22Rv1 (cell line): Measurements from ENCODE around the gene PLLP.

ENCODE experiments used
- H3K27ac ChIP-seq: fragments of 450-650 bp; 2 replicates; pipeline ENCODE4 v1.5.1; 2017
- ZFX ChIP-seq: fragments of 450-650 bp; IDR thresholded peaks from 2 replicates; pipeline ENCODE4 v1.6.1; 2017; ENCODE audit warnings: antibody characterized with exemption, borderline replicate concordance
- TF ChIP-seq, protein P1 (sequence below): fragments of 450-650 bp; IDR thresholded peaks from 2 replicates; pipeline ENCODE4 v1.5.1; 2017; ENCODE audit warnings: mild to moderate bottlenecking

The PLLP gene

DNA sequence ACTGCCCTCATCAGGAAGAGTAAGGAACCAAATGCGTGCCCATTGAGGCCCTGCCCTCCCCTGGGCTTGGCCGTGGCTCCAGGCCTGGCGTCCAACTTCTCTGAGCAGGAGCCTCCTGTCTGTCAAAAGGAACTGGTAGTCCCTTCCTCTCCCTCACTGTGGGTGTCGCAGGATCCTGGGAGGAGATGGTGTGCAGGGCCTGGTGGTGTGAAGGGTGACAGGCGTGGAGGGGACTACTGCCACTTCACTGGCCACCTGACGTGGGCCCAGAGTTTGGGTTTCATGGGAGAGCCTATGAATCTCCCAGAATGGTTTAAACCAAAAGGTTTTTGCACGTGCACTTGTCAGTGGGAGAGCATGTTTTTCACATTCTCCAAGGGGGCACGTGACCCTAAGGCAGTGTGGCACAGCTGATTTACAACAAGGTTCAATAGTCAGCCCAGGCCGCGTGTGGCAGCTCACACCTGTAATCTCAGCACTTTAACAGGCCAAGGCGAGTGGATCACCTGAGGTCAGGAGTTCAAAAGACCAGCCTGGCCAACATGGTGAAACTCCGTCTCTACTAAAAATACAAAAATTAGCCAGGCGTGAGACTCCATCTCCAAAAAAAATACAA is 26.9 kb downstream of the PLLP start:
- TF ChIP-seq, protein P1, sequence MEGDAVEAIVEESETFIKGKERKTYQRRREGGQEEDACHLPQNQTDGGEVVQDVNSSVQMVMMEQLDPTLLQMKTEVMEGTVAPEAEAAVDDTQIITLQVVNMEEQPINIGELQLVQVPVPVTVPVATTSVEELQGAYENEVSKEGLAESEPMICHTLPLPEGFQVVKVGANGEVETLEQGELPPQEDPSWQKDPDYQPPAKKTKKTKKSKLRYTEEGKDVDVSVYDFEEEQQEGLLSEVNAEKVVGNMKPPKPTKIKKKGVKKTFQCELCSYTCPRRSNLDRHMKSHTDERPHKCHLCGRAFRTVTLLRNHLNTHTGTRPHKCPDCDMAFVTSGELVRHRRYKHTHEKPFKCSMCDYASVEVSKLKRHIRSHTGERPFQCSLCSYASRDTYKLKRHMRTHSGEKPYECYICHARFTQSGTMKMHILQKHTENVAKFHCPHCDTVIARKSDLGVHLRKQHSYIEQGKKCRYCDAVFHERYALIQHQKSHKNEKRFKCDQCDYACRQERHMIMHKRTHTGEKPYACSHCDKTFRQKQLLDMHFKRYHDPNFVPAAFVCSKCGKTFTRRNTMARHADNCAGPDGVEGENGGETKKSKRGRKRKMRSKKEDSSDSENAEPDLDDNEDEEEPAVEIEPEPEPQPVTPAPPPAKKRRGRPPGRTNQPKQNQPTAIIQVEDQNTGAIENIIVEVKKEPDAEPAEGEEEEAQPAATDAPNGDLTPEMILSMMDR: no peak
- no peak overlapping the region for H3K27ac ChIP-seq

DNA sequence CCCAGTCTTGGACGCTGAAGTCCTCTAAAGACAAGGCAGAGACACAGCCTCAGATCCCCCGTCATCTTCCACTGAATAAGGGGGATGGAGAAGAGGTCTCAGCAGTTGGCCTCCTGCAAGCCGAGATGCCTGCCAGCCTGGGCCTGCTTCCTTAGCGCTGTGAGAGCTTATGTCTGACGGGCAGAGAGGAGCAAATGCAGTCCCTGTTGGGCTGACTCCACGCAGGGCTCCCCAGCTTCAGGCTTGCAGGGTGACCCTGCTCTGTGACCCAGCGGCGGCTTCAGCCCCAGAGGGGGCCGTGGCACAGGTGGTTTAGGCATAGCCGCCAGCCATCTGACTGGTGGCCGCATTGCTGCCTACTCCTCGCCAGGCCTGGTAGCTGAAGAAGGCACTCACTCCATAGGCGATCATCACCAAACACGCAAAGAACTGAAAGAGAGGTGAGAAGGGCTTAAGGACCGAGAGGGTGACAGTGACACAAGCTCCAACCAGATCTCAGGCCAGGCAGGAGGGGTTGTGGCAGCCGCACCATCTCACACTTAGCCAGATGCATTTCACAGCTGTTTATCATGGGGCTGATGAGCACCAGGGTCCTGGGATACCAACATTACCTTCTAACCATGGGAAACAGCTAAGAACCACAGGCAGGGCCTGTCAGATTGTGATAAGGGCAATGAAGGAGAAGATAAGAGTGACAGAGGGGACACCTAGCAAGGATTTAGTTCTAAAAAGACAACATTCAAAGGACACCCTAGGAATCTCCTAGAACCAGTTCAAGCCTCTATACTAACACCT is 27.7 kb downstream of the PLLP start:
- no peak overlapping the region for H3K27ac ChIP-seq
- TF ChIP-seq ZFX: no peak
- TF ChIP-seq, protein P1: no peak

DNA sequence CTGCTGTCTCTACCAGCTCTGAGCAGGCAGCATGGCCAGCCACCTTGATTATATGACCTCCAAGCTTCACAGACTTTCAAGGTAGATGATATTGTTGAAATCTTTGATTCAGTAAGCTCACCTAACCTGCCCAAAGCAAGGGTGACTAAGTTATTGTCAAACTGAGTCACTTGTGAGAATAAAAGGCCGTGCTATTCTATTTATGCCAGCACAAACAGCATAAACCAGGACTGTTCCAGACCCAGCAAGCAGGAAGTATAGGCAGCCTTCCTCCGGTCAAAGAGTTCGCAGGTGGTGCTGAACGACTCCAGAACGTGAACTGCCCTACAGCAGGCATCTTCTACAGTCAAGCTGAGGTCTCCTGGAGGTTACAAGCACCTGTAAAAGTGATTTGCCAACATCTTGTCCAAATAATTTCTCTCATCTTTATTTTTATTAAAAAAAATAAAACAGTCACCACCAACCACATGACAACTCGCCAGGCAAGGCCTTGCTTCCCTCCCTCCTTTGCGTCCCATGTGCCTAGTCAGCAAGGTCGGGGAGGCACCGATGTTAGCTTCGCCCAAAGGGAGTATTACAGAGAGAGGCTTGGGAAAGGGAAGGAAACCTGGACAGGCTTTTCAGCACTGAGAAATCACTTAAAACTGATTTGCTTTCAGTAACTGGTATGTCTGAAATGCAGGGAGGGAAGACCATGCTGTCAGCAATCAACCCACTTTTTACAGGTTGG is 28.6 kb downstream of the PLLP start:
- TF ChIP-seq ZFX: no peak
- TF ChIP-seq, protein P1: no peak
- no peak overlapping the region for H3K27ac ChIP-seq

DNA sequence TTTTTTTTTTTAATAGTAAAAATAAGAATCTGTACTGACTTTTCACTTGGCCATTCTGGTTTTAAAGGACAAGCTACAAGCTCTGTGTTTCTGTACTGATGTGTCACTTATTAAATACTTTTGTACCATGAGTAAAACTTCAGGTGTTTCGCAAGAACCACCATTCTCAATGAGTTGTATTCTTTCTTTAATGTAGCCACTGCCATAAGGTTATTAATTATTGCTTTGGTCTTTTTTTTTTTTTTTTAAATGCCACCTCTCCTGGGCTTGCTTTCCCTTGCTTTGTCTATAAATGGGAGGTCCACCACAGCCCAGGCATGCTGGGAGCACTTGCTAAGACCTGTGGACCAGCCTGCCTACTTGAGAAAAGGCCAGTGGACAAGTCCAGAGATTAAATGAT is 31.0 kb downstream of the PLLP start:
- TF ChIP-seq ZFX: no peak
- no peak overlapping the region for H3K27ac ChIP-seq

DNA sequence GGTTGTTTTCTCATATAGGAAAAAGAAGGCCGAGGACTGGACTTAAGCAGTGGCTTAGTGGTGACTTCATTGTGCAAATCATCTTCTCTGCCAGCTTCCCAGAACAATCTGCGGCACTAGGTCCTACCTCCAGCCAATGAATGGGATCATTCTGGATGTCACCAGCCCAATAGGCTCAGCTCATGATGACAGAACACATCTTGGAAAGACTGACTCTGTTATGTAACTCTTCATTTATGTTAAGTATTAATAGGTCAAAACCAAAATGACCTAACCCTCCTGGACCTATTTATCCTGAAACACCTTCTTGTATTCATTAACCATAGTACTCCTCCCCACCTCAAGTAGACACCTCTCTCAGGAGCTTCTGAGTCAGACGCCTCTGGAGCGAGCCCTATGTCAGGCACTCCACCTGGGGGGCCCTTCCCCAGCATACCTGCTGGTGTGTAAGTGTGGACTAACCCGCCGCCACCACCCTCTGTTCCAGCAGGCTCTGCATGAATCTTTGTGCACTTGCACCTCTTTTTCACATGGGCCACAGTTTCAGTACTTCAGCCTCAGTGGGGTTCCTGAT is 32.2 kb downstream of the PLLP start:
- TF ChIP-seq ZFX: no peak
- TF ChIP-seq, protein P1: no peak
- no peak overlapping the region for H3K27ac ChIP-seq

DNA sequence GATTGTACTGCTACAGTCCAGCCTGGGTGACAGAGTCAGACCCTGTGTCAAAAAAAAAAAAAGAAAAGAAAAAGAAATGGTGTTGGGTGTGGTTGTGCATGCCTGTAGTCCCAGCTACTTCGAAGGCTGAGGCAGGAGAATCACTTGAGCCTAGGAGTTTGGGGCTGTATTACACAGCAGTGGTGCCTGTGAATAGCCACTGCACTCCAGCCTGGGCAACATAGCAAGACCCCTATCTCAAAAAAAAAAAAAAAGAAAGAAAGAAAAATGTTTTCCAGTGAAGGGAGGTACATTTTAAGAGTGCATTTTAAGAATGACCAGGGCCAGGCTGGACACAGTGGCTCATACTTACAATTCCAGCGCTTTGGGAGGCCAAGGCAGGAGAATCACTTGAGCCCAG is 33.1 kb downstream of the PLLP start:
- TF ChIP-seq, protein P1: no peak
- TF ChIP-seq ZFX: no peak
- no peak overlapping the region for H3K27ac ChIP-seq

DNA sequence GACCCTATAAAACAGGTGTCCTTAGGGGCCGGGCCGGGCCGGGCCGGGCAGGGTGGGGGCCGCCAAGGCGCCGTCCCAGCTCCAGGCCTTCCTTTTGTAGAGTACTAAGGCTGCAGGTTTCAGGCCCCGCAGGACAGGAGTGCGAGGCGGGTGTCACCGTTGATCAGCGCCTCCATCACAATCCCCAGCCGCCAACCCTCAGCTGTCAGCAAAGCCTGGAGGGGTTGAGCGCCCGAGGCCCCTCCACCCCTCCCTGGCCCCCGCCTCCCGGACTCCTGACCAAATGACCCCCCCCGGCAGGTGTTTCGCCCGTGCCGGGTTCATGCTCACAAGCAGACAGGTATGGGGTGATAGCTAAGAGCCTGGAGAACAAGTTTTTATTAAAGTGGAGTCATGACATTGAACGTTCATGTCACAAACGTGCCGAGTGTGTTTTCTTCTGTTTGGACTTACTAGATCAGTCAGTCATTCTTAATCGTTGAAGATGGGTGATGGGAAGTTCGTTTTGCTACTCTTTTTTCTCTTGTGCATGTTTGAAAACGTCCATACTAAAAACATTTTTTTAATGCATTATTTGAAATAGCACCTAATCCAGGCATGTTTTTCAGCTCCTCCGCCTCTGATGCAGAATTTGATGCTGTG is 38.9 kb downstream of the PLLP start:
- TF ChIP-seq, protein P1: no peak
- TF ChIP-seq ZFX: no peak
- peak overlapping the region; percentile 85 for H3K27ac ChIP-seq
